NT2/D1 (cell line): ENCODE data around the gene SMIM35.

Experiments used
- YY1 ChIP-seq: IDR thresholded peaks from 2 replicates; pipeline ENCODE4 v1.6.1; 2011; ENCODE audit not compliant: insufficient read length, insufficient read depth
- ZNF274 ChIP-seq: IDR thresholded peaks from 2 replicates; pipeline ENCODE4 v1.6.1; 2011; ENCODE audit warnings: mild to moderate bottlenecking, low read depth, low read length

GRCh38 chr11:118065384-118065783, 21.4 kb downstream of the SMIM35 start:
- TF ChIP-seq YY1, result no peak
- no peak for TF ChIP-seq ZNF274
